ENCODE measurements around the gene C2orf69.
A peak's percentile ranks its signal among the peaks of the same experiment; 100 is the strongest.

The C2orf69 gene, protein sequence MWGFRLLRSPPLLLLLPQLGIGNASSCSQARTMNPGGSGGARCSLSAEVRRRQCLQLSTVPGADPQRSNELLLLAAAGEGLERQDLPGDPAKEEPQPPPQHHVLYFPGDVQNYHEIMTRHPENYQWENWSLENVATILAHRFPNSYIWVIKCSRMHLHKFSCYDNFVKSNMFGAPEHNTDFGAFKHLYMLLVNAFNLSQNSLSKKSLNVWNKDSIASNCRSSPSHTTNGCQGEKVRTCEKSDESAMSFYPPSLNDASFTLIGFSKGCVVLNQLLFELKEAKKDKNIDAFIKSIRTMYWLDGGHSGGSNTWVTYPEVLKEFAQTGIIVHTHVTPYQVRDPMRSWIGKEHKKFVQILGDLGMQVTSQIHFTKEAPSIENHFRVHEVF

DNA sequence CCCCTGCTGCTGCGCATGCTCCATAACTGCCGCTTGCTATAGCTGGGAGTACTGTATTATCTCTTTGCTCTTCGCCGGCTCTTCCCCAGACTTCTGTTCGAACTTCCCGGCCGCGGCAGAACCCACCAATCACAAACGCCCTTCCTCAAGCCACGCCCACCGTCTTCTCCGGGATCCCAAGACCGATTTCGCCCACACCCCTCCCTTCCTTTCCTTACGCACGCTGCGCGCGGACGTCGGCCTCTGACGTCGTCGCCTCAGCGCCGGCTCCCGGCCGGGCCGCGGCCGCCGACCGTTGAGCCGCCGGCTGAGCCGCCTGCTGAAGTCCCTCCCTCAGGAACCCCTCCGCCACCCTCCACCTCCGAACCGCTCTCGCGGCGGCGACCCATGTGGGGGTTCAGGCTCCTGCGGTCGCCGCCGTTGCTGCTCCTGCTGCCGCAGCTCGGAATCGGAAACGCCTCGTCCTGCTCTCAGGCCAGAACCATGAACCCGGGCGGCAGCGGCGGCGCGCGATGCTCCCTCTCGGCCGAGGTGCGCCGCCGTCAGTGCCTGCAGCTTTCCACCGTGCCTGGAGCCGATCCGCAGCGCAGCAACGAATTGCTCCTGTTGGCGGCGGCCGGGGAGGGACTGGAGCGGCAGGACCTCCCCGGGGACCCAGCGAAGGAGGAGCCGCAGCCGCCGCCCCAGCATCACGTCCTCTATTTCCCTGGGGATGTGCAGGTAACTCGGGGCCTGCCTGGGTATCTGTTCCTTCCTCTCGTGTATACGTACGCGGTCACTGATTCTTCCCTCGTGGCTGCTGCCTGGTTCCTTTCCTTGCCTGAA lies at the start of gene C2orf69:
TSS of gene C2orf69 (plus strand) at position 242 of the 825 bp plus-strand sequence. CDS start at position 388, 146 bp downstream.
- peak within 1 kb of the TSS; percentile 88 for H3K4me3 ChIP-seq (ENCODE audit: low read length)
- no CpG with 5 or more reads among the region's 85 CpGs for WGBS (ENCODE audit: insufficient coverage, insufficient read length)

DNA sequence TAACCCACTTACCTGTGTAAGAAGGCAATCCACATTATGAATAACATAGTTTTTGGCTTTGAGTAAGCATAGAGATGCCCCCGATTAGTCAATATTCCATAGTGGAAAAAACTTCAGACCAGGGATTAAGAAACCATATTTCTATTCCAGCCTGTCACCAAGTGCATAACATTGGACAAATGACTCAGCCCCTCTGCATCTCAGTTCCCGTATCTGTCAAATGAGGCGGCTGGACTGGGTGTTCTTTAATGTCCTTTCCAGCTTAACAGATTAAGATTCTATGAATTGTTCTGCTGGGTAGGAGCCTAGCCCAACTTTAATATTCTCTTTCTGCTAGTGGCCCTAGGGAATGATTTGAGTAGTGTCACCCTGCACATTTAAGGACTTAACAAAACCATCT lies 48.3 kb upstream of the C2orf69 start:
- DNase-seq (ENCODE audit: low read depth, low spot score) = no peak
- no peaks in the 10 kb centered on the region for H3K27me3 ChIP-seq (ENCODE audit: control insufficient read depth, insufficient read depth, low read length)
- no CpG with 5 or more reads among the region's 3 CpGs for WGBS (ENCODE audit: insufficient coverage, insufficient read length)
- H3K4me3 ChIP-seq (ENCODE audit: low read length) = no peak overlapping the region
- H3K4me1 ChIP-seq (ENCODE audit: control insufficient read depth, insufficient read depth, low read length) = 0 out of 2 replicates have a peak, but pooled peaks cover 2% of the 10 kb centered on the region
- H3K27ac ChIP-seq (ENCODE audit: low read length) = no peak overlapping the region
- H3K36me3 ChIP-seq (ENCODE audit: control insufficient read depth, insufficient read depth, low read length) = no peaks in the 10 kb centered on the region
- H3K9me3 ChIP-seq (ENCODE audit: control insufficient read depth, insufficient read depth, low read length) = no peaks in the 10 kb centered on the region

More for the DNA sequence above, at the start of gene C2orf69:
- Histone ChIP-seq H3K36me3 (ENCODE audit: control insufficient read depth, insufficient read depth, low read length) (peaks cover 3% of the 10 kb centered on the region; the same call in 1 of the 2 replicates), H3K27me3 (ENCODE audit: control insufficient read depth, insufficient read depth, low read length) (no peaks in the 10 kb centered on the region), H3K9me3 (ENCODE audit: control insufficient read depth, insufficient read depth, low read length) (no peaks in the 10 kb centered on the region), H3K27ac (ENCODE audit: low read length) (no peak within 1 kb of the TSS), H3K4me1 (ENCODE audit: control insufficient read depth, insufficient read depth, low read length) (no peaks in the 10 kb centered on the region)
- DNase-seq (ENCODE audit: low read depth, low spot score) = peak; percentile 99

DNA sequence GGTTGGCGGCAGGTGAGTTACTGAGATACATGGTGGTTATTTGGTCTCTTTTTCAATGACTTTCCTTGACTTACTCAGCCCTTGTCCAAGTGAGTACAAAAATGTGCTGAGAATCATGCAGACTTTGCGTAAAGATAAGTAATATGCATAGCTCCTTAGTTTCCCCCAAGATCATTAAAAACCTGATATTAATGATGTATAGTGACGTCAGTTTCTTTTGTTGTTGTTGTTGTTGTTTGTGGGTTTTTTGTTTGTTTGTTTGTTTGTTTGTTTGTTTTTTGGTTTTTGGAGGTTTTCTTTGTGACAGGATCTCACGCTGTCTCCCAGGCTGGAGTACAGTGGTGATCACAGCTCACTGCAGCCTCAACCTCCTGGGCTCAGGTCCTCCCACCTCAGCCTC lies 45.2 kb upstream of the C2orf69 start:
- Histone ChIP-seq H3K4me3 (ENCODE audit: low read length) (no peak overlapping the region), H3K27me3 (ENCODE audit: control insufficient read depth, insufficient read depth, low read length) (no peaks in the 10 kb centered on the region), H3K9me3 (ENCODE audit: control insufficient read depth, insufficient read depth, low read length) (no peaks in the 10 kb centered on the region), H3K4me1 (ENCODE audit: control insufficient read depth, insufficient read depth, low read length) (peaks cover 2% of the 10 kb centered on the region; the same call in 1 of the 2 replicates), H3K36me3 (ENCODE audit: control insufficient read depth, insufficient read depth, low read length) (no peaks in the 10 kb centered on the region), H3K27ac (ENCODE audit: low read length) (no peak overlapping the region)
- DNase-seq (ENCODE audit: low read depth, low spot score) = no peak
- WGBS (ENCODE audit: insufficient coverage, insufficient read length) = 100% methylated on average over 1 of the region's 4 CpGs

GRCh38 chr2:199868431-199869226 lies 42.5 kb upstream of the C2orf69 start:
- H3K27ac ChIP-seq (ENCODE audit: low read length) = no peak overlapping the region
- no peaks in the 10 kb centered on the region for H3K27me3 ChIP-seq (ENCODE audit: control insufficient read depth, insufficient read depth, low read length)
- no CpG with 5 or more reads among the region's 5 CpGs for WGBS (ENCODE audit: insufficient coverage, insufficient read length)
- DNase-seq (ENCODE audit: low read depth, low spot score) = no peak
- H3K36me3 ChIP-seq (ENCODE audit: control insufficient read depth, insufficient read depth, low read length) = no peaks in the 10 kb centered on the region
- no peaks in the 10 kb centered on the region for H3K9me3 ChIP-seq (ENCODE audit: control insufficient read depth, insufficient read depth, low read length)
- no peak overlapping the region for H3K4me3 ChIP-seq (ENCODE audit: low read length)
- peaks cover 2% of the 10 kb centered on the region; the same call in 1 of the 2 replicates for H3K4me1 ChIP-seq (ENCODE audit: control insufficient read depth, insufficient read depth, low read length)

GRCh38 chr2:199869227-199869541 lies 41.9 kb upstream of the C2orf69 start:
- no peaks in the 10 kb centered on the region for H3K36me3 ChIP-seq (ENCODE audit: control insufficient read depth, insufficient read depth, low read length)
- WGBS (ENCODE audit: insufficient coverage, insufficient read length) = no CpG with 5 or more reads among the region's 1 CpG
- peaks cover 2% of the 10 kb centered on the region; the same call in 1 of the 2 replicates for H3K4me1 ChIP-seq (ENCODE audit: control insufficient read depth, insufficient read depth, low read length)
- H3K4me3 ChIP-seq (ENCODE audit: low read length) = no peak overlapping the region
- DNase-seq (ENCODE audit: low read depth, low spot score) = no peak
- no peaks in the 10 kb centered on the region for H3K27me3 ChIP-seq (ENCODE audit: control insufficient read depth, insufficient read depth, low read length)
- H3K27ac ChIP-seq (ENCODE audit: low read length) = no peak overlapping the region
- no peaks in the 10 kb centered on the region; the same call in 1 of the 2 replicates for H3K9me3 ChIP-seq (ENCODE audit: control insufficient read depth, insufficient read depth, low read length)

DNA sequence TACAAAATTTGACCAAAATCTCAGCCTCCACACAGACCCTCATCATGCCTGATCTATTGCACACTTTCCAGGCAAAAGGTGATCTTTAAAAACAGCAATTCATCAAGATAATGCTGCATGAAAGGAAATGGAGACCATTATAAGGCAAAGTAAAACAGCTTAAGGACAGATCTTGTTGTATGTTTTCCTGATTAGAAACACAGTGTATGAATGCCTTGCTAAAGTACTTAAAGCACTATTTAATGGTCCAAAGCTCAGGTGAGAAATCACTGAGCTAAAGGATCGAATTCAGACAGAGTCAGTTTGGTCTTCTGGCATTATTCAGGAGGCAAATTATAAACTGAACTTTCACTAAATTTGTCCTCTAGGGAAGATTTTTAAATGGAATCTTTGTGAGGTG lies 41.4 kb upstream of the C2orf69 start:
- H3K36me3 ChIP-seq (ENCODE audit: control insufficient read depth, insufficient read depth, low read length) = no peaks in the 10 kb centered on the region
- no peak overlapping the region for H3K27ac ChIP-seq (ENCODE audit: low read length)
- no CpG with 5 or more reads among the region's 1 CpG for WGBS (ENCODE audit: insufficient coverage, insufficient read length)
- H3K9me3 ChIP-seq (ENCODE audit: control insufficient read depth, insufficient read depth, low read length) = no peaks in the 10 kb centered on the region; the same call in 1 of the 2 replicates
- no peaks in the 10 kb centered on the region for H3K27me3 ChIP-seq (ENCODE audit: control insufficient read depth, insufficient read depth, low read length)
- no peak for DNase-seq (ENCODE audit: low read depth, low spot score)
- no peak overlapping the region for H3K4me3 ChIP-seq (ENCODE audit: low read length)
- peaks cover 2% of the 10 kb centered on the region; the same call in 1 of the 2 replicates for H3K4me1 ChIP-seq (ENCODE audit: control insufficient read depth, insufficient read depth, low read length)

- H3K27ac ChIP-seq (ENCODE audit: low read length) = no peak overlapping the region
- no peaks in the 10 kb centered on the region for H3K36me3 ChIP-seq (ENCODE audit: control insufficient read depth, insufficient read depth, low read length)
- WGBS (ENCODE audit: insufficient coverage, insufficient read length) = no CpG with 5 or more reads among the region's 1 CpG
- H3K4me1 ChIP-seq (ENCODE audit: control insufficient read depth, insufficient read depth, low read length) = peaks cover 2% of the 10 kb centered on the region; the same call in 1 of the 2 replicates
- H3K27me3 ChIP-seq (ENCODE audit: control insufficient read depth, insufficient read depth, low read length) = no peaks in the 10 kb centered on the region
- DNase-seq (ENCODE audit: low read depth, low spot score) = no peak
- no peak overlapping the region for H3K4me3 ChIP-seq (ENCODE audit: low read length)
- no peaks in the 10 kb centered on the region; the same call in 1 of the 2 replicates for H3K9me3 ChIP-seq (ENCODE audit: control insufficient read depth, insufficient read depth, low read length)
Measured at GRCh38 chr2:199870581-199870980, 40.5 kb upstream of the C2orf69 start.

DNA sequence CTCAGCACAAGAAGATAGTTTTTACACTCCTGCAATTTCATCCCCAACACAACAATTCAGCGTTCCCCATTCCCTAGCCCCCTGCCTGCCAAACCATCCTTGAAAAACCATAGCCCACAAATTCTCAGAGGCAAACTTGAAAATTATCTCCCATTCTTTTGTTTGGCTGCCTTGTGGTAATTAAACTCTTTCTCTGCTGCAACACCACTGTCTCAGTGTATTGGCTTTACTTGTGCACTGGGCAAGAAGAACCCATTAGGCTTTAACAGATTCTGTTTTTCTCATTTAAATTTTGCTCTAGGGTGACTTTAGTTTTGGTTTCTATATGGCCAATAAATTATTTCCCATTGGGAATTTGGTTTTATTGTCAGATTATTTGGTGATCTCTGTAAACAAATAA lies 36.9 kb upstream of the C2orf69 start:
- no peaks in the 10 kb centered on the region for H3K27me3 ChIP-seq (ENCODE audit: control insufficient read depth, insufficient read depth, low read length)
- no peak overlapping the region for H3K27ac ChIP-seq (ENCODE audit: low read length)
- peaks cover 3% of the 10 kb centered on the region; the same call in 1 of the 2 replicates for H3K4me1 ChIP-seq (ENCODE audit: control insufficient read depth, insufficient read depth, low read length)
- no peak overlapping the region for H3K4me3 ChIP-seq (ENCODE audit: low read length)
- H3K9me3 ChIP-seq (ENCODE audit: control insufficient read depth, insufficient read depth, low read length) = no peaks in the 10 kb centered on the region; the same call in 1 of the 2 replicates
- H3K36me3 ChIP-seq (ENCODE audit: control insufficient read depth, insufficient read depth, low read length) = no peaks in the 10 kb centered on the region
- WGBS (ENCODE audit: insufficient coverage, insufficient read length) = no CpG with 5 or more reads among the region's 1 CpG
- no peak for DNase-seq (ENCODE audit: low read depth, low spot score)

DNA sequence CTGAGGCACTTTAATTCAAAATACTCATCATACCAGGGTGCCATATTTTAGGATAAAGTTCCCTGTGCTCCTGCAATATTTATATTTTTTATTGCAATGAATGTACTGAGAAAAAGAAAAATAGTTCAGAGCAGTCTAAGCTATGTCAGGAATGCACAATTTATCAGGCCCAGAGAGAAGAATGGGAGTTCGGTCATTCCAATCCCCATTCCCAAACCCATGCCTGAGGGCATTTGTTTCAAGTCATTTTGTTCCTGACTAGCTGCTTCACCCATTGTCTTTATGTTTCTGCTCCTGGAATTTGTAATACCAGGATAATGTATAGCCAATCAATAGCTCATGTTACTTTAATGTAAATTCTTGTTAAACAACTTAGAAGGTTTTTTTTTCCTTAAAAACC lies 35.7 kb upstream of the C2orf69 start:
- H3K36me3 ChIP-seq (ENCODE audit: control insufficient read depth, insufficient read depth, low read length) = no peaks in the 10 kb centered on the region
- no peak overlapping the region for H3K27ac ChIP-seq (ENCODE audit: low read length)
- H3K27me3 ChIP-seq (ENCODE audit: control insufficient read depth, insufficient read depth, low read length) = no peaks in the 10 kb centered on the region
- no peaks in the 10 kb centered on the region; the same call in 1 of the 2 replicates for H3K9me3 ChIP-seq (ENCODE audit: control insufficient read depth, insufficient read depth, low read length)
- no CpG with 5 or more reads among the region's 1 CpG for WGBS (ENCODE audit: insufficient coverage, insufficient read length)
- H3K4me3 ChIP-seq (ENCODE audit: low read length) = no peak overlapping the region
- H3K4me1 ChIP-seq (ENCODE audit: control insufficient read depth, insufficient read depth, low read length) = 0 out of 2 replicates have a peak, but pooled peaks cover 1% of the 10 kb centered on the region
- no peak for DNase-seq (ENCODE audit: low read depth, low spot score)

DNA sequence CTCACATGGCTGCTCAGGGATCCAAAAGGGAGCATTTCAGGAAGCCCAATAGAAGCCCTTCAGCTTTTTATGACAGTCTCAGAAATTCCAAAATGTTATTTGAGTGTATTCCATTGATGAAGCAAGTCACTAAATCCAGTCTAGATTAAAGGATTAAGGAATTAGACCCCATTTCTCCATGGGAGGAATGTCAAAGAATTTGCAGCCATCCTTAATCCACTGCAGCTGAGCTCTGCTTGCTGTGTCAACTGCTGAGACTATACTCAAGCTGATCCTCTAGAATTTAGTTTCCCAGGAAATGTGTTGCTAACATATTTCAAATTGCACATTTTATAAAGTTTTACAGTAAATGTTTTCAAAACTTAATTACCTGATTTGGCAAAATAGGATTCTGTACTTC lies 28.4 kb upstream of the C2orf69 start:
- no peaks in the 10 kb centered on the region for H3K27me3 ChIP-seq (ENCODE audit: control insufficient read depth, insufficient read depth, low read length)
- H3K9me3 ChIP-seq (ENCODE audit: control insufficient read depth, insufficient read depth, low read length) = no peaks in the 10 kb centered on the region
- no peak for DNase-seq (ENCODE audit: low read depth, low spot score)
- H3K27ac ChIP-seq (ENCODE audit: low read length) = no peak overlapping the region
- H3K36me3 ChIP-seq (ENCODE audit: control insufficient read depth, insufficient read depth, low read length) = no peaks in the 10 kb centered on the region
- H3K4me3 ChIP-seq (ENCODE audit: low read length) = no peak overlapping the region
- H3K4me1 ChIP-seq (ENCODE audit: control insufficient read depth, insufficient read depth, low read length) = 0 out of 2 replicates have a peak, but pooled peaks cover 1% of the 10 kb centered on the region

Data from iPS DF 6.9 (cell line).